ENCODE measurements around the gene OR8A1. TPM values are rescaled to one million over a fixed set of nuclear protein-coding genes. Genes with fewer than 3 reads are reported as not detected.

The OR8A1 gene
- total and polyA plus RNA-seq, 2 of the 4 experiments (the other 2 are of a cell fraction) = not detected

- no peak overlapping the region for H3K9ac ChIP-seq (ENCODE audit: low read depth, low read length)
- no peaks in the 10 kb centered on the region; the same call in 1 of the 2 replicates for H3K9me1 ChIP-seq (ENCODE audit: insufficient read depth, low read length)
- no peaks in the 10 kb centered on the region for H3K9me3 ChIP-seq (ENCODE audit: control insufficient read depth, insufficient read depth, low read length)
- no peak overlapping the region for H2BK15ac ChIP-seq (ENCODE audit: low read depth, low read length)
- H4K8ac ChIP-seq (ENCODE audit: low read depth in 2 of 2, low read length in 2 of 2) = no peak overlapping the region
- H2AK9ac ChIP-seq (replicated peaks; ENCODE audit: low read depth, low read length, poor library complexity) = no peak overlapping the region
- peaks cover 7% of the 10 kb centered on the region for H3K27me3 ChIP-seq (ENCODE audit: control insufficient read depth, insufficient read depth, low read length)
- H4K91ac ChIP-seq (ENCODE audit: insufficient read depth, low read depth, low read length) = no peak overlapping the region
- H3K4me3 ChIP-seq (ENCODE audit: insufficient read depth, low read depth, low read length) = no peak overlapping the region
- ATAC-seq (ENCODE audit: low read depth) = no peak
- H3K36me3 ChIP-seq (ENCODE audit: control insufficient read depth, insufficient read depth, low read length) = no peaks in the 10 kb centered on the region
- no peak overlapping the region for H3K4me2 ChIP-seq (ENCODE audit: low read depth, low read length)
- no peak for DNase-seq
- H3K14ac ChIP-seq (replicated peaks; ENCODE audit: low read depth, low read length) = no peak overlapping the region
- POLR2A ChIA-PET (ENCODE audit: unreplicated experiment) = no interaction called here
- H4K5ac ChIP-seq (ENCODE audit: low read depth, low read length) = no peak overlapping the region
- no peaks in the 10 kb centered on the region; the same call in 1 of the 2 replicates for H3K4me1 ChIP-seq (ENCODE audit: control insufficient read depth, insufficient read depth, low read length)
- H4K20me1 ChIP-seq (ENCODE audit: insufficient read depth, low read length) = no peaks in the 10 kb centered on the region
- H3K27ac ChIP-seq (ENCODE audit: insufficient read depth, low read length) = no peak overlapping the region
- H3K79me1 ChIP-seq (ENCODE audit: low read depth in 1 of 2, low read length in 2 of 2) = peaks cover 0 to 13% of the 10 kb centered on the region in 2 experiments; a peak in 2 of 4 replicates
- BruUV-seq (replicated peaks) = no TSS peak
- intact Hi-C loops (cut with micrococcal nuclease) (no loop called here), dilution Hi-C loops (cut with HindIII; ENCODE audit: low sequenced_read_pairs, unreplicated experiment) (no loop called here), in situ Hi-C loops (cut with MboI; ENCODE audit: low sequenced_read_pairs) (no loop called here)
- no peak overlapping the region for H2BK20ac ChIP-seq (ENCODE audit: low read depth, low read length)
- H2BK5ac ChIP-seq (ENCODE audit: low read depth, low read length, poor library complexity, severe bottlenecking) = no peak overlapping the region
- no peak overlapping the region for H3K4ac ChIP-seq (ENCODE audit: low read depth, low read length)
- H2BK120ac ChIP-seq (ENCODE audit: low read depth, low read length) = no peak overlapping the region
- H2AK5ac ChIP-seq (ENCODE audit: low read depth, low read length) = no peak overlapping the region
- TF ChIP-seq, protein P1, sequence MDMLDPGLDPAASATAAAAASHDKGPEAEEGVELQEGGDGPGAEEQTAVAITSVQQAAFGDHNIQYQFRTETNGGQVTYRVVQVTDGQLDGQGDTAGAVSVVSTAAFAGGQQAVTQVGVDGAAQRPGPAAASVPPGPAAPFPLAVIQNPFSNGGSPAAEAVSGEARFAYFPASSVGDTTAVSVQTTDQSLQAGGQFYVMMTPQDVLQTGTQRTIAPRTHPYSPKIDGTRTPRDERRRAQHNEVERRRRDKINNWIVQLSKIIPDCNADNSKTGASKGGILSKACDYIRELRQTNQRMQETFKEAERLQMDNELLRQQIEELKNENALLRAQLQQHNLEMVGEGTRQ (IDR thresholded peaks at IDR 0.05; ENCODE audit: low read depth, low read length) = no peak
- TF ChIP-seq RFX5 (IDR thresholded peaks at IDR 0.05; ENCODE audit: low read depth, low read length) = no peak
- TF ChIP-seq POLR2A (IDR thresholded peaks at IDR 0.05; ENCODE audit: low read depth, low read length) = no peak
- TF ChIP-seq MAZ (IDR thresholded peaks at IDR 0.05; ENCODE audit: borderline replicate concordance, low read depth, low read length) = no peak
- TF ChIP-seq NFE2L2 (IDR thresholded peaks at IDR 0.05; ENCODE audit: low read depth, low read length) = no peak
- TF ChIP-seq MXI1 (IDR thresholded peaks at IDR 0.05; ENCODE audit: borderline replicate concordance, low read depth, low read length) = no peak
- no peak for TF ChIP-seq BHLHE40 (IDR thresholded peaks at IDR 0.05; ENCODE audit: low read depth, low read length)
- TF ChIP-seq CHD1 (IDR thresholded peaks at IDR 0.05; ENCODE audit: low read depth, low read length) = no peak
- TF ChIP-seq CEBPB (IDR thresholded peaks at IDR 0.05; ENCODE audit: low read depth, low read length) = no peak
- no peak for TF ChIP-seq ELK1 (IDR thresholded peaks at IDR 0.05; ENCODE audit: borderline replicate concordance, low read depth, low read length)
- no peak for TF ChIP-seq RCOR1 (IDR thresholded peaks at IDR 0.05; ENCODE audit: insufficient replicate concordance, low read length)
- TF ChIP-seq, protein P2, sequence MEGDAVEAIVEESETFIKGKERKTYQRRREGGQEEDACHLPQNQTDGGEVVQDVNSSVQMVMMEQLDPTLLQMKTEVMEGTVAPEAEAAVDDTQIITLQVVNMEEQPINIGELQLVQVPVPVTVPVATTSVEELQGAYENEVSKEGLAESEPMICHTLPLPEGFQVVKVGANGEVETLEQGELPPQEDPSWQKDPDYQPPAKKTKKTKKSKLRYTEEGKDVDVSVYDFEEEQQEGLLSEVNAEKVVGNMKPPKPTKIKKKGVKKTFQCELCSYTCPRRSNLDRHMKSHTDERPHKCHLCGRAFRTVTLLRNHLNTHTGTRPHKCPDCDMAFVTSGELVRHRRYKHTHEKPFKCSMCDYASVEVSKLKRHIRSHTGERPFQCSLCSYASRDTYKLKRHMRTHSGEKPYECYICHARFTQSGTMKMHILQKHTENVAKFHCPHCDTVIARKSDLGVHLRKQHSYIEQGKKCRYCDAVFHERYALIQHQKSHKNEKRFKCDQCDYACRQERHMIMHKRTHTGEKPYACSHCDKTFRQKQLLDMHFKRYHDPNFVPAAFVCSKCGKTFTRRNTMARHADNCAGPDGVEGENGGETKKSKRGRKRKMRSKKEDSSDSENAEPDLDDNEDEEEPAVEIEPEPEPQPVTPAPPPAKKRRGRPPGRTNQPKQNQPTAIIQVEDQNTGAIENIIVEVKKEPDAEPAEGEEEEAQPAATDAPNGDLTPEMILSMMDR (conservative IDR thresholded peaks at IDR 0.05; ENCODE audit: low read depth, low read length) = no peak
- no peak for TF ChIP-seq SMC3 (IDR thresholded peaks at IDR 0.05; ENCODE audit: low read depth, low read length)
- no peak for TF ChIP-seq RAD21 (IDR thresholded peaks at IDR 0.05; ENCODE audit: low read length)
- TF ChIP-seq FOS (IDR thresholded peaks at IDR 0.05; ENCODE audit: low read depth, low read length) = no peak
- no peak for TF ChIP-seq MAFK (IDR thresholded peaks at IDR 0.05; ENCODE audit: low read depth, low read length)
- CTCF ChIA-PET = no interaction called here
- H3K18ac ChIP-seq (ENCODE audit: low read depth, low read length) = no peak overlapping the region
- H3K56ac ChIP-seq (ENCODE audit: extremely low read depth, insufficient read depth, low read length) = no peak overlapping the region
- WGBS, 2 experiments (ENCODE audit: extremely low coverage in 2 of 2, insufficient read length in 1 of 2) = 100% methylated on average over 1 of the region's 5 CpGs; no CpG with 5 or more reads in 1 of the 2 experiments
- no peak overlapping the region for H2AFZ ChIP-seq (replicated peaks; ENCODE audit: low read length, poor library complexity)
- H3K23ac ChIP-seq (ENCODE audit: low read depth, low read length) = no peak overlapping the region
Observed at GRCh38 chr11:124618863-124619262, 49.1 kb downstream of the OR8A1 start.
